Stimulated activated CD4-positive, alpha-beta T cell treated with anti-CD3 and anti-CD28 coated beads, Interleukin-12 subunit alpha, Interleukin-12 subunit beta, amount 100 ng/mL, for 4 hours (primary cell): ENCODE data around the gene A3GALT2.
"Not testable (repeated sequence)": the region's sequence is repeated elsewhere in the genome, so short reads cannot be mapped to it uniquely, and the experiment has no call there.

ENCODE experiments used
- DNase-seq: peaks from one replicate; pipeline ENCODE4 v3.0.0-alpha.2; 2020

Gene A3GALT2

DNA sequence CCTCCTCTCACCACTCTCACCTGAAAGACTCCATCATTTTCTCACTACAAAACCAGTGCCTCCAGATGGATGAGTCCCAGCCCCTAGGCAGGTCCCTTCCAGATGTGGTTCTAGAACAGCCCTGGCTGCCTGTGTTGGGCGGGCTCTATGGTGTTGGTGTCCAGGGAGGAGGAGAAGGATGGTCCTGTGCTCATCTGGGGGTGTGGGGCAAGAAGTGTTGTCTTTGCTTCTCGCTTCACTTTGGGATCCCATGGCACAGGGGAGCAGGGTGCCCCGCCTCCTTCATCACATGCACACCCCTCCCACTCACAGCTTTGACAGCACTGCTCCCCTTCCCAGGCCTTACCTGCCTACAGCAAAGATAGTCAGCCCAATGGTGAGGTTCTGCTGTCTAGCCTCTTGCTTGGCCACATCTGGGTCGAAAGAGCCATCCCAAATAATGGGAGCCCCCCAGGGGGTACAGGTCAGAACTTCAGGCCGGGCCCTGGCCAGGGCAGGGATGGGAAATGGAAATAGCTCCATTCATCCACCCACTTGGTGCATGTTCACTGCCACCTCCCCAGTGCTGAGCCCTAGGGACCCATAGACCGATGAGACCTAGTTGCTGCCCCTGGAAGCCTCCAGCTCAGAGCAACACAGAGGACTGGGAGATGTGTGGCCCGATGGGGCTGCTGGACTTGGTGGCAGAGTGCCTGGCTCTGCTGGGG, 9.0 kb downstream of the A3GALT2 start:
- DNase-seq: no peak

DNA sequence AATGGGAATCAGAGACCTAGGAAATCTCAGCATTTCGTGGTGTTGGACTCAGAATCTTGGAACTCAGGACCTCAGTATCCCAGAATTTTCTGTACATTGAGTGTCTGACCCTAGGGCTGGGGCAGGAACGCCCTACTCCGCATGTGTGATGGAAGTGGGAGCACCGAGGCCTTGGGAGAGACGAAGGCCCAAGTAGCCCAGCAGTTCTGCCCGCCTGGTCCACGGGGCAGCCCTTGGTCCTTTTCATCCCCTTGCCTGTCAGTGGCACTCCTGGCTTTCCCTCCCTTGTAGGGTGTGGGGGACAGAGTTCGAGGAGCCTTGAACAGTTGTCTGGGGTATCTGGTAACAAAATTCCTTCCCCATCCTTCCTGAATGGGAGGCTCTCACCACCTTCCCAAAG, 10.2 kb downstream of the A3GALT2 start:
- DNase-seq: no peak

DNA sequence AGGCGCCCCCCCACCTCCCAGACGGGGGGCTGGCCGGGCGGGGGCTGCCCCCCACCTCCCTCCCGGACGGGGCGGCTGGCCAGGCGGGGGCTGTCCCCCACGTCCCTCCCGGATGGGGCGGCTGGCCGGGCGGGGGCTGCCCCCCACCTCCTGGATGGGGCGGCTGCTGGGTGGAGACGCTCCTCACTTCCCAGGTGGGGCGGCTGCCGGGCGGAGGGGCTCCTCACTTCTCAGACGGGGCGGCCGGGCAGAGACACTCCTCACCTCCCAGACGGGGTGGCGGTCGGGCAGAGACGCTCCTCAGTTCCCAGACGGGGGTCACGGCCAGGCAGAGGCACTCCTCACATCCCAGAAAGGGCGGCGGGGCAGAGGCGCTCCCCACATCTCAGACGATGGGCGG, 11.5 kb downstream of the A3GALT2 start:
- not testable (repeated sequence) for DNase-seq

DNA sequence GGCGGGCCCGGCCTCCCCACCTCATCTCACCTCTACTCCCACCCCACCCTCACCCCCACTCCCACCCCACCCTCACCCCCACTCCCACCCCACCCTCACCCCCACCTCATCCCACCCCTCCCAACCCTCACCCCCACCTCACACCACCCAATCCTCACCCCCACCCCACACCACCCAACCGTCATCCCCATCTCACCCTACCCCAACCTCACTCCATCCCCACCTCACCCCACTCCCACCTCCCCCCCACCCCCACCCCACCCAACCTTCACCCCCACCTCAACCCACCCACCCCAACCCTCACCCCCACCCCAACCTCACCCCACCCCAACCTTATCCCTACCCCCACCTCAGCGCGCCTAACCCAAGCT, 13.4 kb downstream of the A3GALT2 start:
- no peak for DNase-seq

DNA sequence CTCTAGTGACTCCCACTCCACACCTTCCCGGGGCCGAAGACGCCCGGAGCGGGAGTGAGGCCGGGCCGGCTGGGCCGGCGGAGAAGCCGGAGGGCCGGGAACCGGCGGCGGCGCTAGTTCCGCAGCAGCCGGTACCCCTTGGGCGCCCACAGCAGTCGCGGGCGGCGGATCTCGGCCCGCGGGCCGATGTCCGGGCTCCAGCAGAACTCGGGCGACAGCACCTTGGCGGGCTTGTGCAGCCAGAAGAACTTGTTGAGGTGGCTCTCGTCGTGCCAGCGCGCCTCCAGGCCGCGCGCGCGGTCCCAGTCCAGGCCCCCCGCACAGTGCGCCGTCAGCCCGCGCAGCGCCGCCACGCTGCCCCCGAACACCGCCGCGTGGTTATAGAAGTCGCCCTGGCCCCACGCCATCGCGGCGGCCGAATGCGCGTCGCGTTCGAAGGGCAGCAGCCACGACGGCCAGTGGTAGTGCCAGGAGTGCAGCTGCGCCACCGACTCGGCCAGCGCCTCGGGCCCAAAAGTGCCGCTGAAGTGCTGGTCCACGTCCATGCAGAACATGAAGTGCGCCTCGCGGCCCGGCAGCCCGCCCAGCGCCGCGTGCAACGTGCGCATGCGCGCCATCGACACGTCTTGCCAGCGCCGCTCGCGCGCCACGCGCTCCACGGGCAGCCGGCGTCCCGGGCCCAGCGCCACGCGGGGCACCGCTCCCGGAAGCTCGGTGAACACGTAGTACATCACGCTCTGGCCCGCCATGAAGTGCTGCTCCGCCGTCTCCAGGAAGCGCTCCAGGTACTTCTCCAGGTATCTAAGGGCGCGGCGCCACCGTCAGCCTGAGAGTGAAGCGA, 14.0 kb downstream of the A3GALT2 start:
- no peak for DNase-seq

DNA sequence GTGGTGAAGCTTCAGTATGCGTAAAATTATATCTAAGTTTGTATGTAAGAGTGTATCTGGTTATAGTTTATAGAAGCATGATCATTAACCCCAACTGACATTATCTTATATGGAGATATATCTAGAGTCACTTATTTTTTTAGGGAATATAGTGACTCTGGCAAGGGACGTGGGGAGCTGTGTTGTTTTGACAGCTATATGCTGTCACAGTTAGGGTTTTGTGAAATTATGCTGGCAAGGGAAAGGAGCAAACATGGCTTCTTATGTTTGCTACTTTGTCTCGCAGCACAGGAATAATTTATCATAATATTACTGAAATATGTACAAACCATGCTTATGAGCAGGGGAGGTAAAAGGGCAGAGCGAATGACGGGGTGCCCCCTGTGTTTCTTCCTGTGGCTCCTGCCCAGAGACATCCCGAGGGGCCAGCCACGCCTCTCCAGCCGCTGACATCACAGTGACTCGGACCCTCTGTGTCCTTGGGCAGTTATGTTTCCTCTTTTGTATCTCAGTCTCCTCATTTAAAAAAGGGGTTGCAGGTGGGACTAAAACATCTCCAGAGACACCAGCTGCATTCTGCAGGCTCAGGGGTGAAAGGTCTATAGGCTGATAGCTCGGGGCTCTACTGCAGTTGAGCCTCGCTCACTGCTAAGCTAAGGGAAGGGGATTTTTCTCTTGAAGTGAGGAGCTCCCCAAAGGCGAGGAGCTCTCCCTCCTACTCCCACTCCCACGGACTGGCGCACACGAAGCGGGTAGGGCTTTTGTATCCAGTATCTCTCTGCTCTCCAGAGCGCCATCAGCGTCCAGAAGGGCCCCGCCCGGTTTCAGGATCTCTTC, 14.9 kb downstream of the A3GALT2 start:
- DNase-seq: no peak

DNA sequence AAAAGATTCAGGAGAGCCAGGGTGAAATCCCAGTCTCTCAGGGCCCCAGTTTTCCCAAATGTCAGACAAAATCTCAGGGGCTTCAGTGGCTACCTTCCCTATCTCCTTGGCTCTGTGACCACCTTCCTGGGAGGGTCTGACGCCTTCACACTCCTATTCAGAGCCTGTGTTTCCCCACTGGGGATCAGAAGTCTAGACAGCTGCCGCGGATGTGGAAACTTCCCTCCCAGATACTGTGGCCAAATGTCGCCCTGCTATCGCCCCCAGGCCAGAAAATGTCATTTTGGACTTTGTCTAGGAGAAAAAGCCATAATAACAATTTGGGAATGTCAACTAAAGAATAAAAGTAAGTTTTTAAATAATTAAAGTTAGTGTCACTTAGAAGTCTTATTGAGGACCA, 15.9 kb downstream of the A3GALT2 start:
- DNase-seq: no peak

DNA sequence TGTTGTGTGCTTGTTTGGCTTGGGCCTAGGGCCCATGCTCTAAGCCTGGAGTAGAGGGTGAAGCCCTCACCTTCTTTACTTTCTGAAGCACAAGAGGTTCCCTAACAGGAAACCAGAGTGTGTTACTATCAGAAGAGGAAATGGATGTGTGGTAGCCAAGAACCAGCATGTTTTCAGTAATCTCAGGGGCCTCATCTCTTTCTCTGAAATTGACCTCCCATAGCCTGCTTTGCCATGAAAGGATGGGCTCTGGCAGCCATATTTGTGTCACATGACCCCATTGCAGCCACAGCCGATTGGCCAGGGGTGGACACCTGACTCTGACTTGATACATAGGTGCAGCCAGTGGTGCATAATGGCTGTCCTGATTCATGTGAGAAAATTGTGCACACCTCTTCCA, 18.6 kb downstream of the A3GALT2 start:
- no peak for DNase-seq

DNA sequence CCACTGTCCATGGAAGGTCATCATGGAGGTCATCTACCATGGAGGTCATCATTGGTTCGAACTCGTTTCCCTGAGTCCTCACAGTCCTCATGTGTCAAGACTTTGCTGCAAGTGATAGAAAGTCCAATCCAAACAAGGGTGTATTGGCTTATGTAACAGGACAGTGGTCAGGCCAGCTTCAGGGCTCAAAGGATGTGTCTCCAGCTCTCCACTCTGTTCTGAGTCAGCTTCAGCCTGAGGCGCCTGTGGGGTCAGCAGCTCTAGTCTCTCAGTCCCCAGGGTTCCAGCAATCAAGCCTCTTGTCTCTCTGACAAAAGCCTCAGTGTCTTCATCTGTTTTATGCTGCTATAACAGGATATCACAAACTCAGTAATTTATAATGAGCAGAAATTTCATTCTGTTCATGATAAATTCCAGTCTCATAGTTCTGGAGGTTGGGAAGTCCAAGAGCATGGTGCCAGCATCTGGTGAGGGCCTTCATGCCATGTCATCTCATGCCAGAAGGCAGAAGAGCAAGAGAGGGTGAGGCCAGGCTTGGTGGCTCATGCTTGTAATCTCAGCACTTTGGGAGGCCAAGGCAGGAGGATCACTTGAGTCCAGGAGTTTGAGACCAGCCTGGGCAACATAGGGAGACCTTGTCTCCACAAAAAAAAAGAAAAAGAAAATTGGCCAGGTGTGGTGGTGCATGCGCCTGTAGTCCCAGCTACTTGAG, 19.5 kb downstream of the A3GALT2 start:
- DNase-seq: no peak

DNA sequence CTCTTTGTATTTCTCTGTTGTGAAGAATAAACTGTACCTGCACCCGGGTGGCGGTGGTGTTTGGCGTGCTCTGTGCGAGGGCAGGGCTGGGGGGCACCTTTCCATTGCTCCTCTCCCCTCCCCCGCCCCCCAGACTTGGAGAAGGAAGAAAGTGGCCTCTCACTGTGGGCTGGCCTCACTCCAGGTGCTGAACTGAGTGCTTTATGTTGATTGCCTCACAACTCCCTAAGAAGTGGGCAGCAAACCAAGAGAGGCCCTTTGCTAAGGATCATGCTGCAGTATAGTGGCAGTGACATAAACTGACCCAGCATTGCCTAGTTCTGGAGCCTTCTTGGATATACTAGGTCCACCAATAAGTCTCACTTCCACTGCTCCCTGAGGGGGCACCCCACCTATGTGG, 20.2 kb downstream of the A3GALT2 start:
- no peak for DNase-seq

DNA sequence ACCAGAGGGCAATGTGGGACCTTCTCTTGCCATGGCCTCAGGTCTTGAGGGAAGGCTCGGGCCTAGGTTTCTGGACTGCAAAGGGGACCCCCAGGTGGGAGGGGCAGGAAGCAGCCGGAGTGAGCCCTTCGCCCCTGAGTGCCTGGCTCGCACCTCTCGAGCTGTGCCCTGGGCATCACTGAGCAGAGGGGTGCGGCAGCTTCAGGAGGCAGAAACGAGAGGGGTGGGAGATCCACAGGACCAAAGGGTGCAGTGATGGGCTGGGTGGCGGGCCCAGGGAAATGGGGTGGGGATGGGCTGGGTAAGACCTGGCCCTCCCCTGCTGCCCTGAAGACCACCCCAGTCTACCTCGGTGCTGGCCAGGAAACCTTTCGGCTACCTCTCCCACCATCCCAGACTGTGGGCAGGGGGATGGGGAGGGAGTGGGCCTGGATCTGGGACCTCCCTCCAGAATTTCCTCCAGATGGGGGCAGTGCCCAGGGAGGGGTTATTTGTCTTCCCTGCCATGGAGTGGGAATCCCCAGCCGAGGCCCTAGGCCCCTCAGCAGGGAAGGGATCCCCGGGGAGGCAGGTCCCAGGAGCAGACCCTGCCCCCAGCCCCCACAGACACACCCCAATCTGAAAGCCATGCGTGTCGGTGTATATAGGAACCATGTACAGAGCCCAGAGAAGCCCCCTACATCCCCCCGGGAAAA, 21.3 kb downstream of the A3GALT2 start:
- DNase-seq: no peak

DNA sequence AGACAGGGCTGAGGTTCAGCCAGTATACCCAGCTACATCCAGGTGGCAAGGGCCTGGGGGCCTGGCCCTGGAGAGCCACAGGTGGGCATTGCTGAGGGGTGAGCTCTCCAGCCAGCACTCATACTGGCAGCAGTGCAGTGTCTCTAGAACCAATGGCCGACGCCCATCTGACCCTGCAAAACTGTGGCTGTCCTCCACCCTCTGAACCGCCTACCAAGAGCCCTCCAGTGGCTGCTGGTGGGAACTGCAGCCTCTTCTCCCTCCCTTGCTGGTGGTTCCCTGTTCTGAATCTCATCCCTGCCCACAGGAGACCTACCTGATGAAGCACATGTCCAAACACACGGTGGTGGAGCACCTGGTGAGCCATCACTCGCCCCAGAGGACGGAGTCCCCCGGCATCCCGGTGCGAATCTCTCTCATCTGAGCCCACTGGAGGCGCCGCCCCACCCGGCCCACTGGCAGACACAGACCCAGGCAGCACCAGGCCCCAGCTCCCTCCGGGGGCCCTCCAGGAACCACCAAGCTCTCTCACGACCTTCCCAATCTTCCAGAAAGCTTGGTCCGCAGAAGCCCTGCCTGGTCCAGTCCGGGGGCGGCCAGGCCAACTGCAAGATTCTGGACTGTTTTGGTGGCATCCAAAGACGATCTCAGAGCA, 22.1 kb downstream of the A3GALT2 start:
- DNase-seq: peak; percentile 57

DNA sequence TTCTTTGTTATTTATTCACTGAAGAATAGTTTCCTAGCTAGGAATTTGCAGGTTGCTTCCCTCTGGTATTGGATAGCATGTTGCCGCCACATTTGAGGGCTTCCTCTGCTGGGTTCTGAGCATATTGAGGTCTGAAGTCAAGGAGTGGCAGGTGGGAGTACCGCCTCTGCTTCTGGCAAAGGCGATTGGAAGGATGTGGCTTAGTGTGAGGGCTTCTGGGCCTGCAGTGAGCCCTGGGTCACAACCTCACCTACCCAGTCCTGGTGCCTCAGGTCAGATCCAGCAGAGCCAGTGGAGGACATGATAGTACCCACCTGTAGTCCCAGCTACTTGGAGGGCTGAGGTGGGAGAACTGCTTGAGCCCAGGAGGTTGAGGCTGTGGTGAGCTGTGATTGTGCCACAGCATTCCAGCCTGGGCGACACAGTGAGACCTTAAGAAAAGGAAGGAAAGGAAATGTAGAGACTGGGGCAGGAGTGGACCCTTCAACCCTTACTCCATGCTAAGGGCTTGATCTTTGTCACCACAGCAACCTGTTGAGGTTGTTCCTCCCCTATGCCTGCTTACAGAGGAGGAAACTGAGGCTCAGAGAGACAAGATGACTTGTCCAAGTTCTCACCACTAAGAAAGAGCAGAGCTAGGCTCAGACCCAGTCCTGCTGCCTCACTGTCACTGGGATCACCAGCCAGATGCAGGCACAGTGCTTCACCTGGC, 22.8 kb downstream of the A3GALT2 start:
- no peak for DNase-seq

DNA sequence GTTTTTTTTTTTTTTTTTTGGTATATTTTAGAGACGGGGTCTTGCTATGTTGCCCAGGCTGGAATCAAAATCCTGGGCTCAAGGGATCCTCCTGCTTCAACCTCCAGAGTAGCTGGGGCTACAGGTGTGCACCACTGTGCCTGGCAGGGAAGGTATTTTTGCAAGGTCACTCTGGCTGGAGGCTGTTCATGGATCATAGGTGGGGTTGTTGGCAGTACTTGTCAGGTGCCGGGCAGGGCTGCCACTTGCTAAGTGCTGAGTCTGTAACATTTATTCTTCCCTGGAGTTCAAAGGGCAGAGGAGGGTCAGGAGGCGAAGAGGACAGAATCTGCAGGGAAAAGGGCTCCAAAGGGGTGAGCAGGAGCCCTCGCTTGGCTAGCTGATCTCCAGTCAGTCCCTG, 24.1 kb downstream of the A3GALT2 start:
- DNase-seq: no peak

DNA sequence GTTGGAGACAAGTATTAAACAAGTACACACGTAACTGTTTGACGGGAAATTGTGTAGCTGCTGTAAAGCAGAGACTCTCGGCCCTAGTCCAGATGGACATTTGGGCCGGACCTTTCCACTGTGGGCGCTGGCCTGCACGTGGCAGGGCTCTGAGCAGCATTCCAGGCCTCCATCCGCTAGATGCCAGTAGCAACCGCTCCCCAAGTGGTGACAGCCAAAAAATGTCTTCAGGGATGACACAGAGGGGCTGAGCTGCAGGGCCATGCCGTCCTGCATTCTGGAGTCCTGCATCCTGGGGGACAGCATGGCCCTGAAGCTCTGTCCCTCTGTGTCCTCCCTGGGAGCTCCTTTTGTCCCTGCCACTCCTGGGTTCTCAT, 24.8 kb downstream of the A3GALT2 start:
- DNase-seq: no peak

DNA sequence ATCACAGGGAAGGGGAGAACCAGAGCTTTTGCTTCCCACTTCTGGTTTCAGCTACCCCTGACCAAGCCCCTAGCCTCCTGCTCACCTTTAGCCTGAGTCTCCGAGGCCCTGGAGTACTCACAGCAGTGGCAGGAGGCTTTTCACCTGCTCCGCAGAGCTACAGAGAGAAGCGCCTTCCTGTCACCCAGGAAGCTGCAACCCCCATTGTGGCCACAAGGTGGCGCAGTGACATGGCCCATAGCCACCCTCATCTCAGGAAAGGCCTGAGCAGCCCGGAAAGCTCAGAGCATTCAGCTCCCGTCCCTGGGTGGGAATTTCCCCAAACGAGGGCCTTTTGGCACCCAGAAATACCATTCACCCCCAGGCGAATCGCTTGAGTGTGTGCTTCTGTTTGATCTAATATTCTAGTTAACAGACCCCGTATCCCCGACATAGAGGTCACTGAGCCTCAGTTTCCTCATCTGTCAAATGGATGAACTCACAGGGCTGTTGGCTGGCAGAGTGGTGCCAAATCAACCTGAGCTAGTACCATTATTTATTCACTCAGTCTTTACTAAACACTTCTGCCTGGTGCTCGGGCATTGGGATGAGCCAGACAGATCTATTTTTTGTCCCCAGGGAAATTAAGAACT, 25.3 kb downstream of the A3GALT2 start:
- peak; percentile 84 for DNase-seq

DNA sequence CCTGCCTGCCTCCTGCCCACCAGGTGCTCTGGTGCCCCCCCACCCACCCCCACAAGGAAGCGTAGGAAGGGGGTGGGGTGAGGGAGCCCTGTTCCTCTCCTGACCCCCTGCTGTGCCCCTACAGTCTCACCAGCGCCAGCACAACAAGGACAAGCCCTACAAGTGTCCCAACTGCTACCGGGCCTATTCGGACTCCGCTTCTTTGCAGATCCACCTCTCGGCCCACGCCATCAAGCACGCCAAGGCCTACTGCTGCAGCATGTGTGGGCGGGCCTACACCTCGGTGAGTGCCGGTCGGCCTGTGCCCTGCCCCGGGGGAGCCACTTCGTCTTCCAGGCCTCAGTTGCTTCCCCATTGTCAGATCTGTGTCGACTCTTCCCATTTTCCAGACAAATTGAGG, 25.9 kb downstream of the A3GALT2 start:
- no peak for DNase-seq

DNA sequence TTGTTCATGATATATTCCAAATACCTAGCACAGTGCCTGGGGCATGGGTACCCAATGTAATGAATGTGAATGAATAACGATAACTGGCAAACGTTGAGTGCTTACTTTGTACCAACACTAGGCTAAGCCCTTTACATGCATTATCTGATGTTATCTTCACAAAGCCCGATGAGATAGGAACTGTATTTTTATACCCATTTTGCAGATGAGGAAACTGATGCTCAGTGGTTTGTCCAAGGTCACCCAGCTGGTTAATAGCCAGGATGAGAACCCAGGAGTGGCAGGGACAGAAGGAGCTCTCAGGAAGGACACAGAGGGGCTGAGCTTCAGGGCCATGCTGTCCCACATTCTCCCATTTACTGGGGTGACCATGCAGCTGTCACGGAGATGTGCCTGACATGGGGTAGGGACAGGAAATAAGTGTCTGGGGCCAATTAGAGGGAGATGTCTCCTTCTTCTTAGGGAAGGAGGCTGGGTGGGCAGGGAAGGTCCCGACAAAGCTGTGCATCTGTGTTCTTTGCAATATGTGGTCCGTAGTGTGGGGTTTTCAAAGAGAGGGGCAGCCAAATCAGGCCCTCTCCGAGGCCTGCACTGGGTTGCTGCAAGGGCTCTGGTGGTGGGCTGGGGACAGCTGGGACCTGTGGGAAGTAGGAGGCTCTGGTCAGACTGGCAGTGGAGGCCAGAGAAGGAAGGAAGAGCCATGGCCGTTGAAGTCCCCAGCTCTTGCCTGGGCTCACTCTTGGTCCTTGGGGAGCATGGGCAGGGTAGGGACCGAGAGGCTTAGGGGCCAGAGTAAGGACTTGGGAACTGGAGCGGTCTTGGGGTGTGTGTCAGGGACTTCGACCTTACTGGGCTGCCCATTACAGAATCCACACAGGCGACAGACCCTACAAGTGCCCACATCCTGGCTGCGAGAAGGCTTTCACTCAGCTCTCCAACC, 26.6 kb downstream of the A3GALT2 start:
- no peak for DNase-seq

DNA sequence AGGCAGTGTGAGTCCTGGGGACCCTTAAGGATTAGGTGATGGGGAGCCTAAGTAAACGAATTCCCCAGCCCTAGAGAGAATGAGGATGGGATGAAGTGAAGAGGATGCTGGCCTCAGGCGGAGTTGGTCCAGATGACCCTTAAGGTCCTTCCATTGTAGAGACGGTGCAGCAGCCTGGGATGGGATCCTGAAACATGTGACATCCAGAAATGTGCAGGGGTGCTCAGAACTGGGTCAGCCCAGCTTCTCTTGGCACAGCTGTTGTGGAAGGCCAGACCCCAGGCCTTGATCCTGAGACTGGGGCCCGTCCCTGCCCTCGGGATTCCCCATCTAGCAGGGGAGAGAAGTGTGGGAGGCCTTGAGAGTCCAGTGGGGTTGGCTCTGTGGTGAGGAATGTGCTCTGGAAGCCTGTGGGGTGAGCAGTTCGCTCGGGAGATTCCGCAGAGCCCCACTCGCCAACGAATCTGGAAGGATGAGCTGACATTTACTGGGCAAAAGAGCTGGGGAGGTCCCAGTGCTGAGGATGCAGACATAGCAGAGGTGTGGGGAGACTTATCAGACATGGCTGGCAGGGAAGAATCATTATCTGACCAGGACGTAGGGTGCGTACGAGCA, 28.1 kb downstream of the A3GALT2 start:
- DNase-seq: no peak
